DND-41 (cell line): ENCODE measurements around the gene ABCF2.

Source experiments
- ATAC-seq: fragments of 200-7000 bp; cut with Tn5 transposase; 3 replicates; pipeline ENCODE4 v1.9.1; 2021; ENCODE audit warnings: low read depth; ENCODE audit not compliant: insufficient read depth
- DNase-seq: peaks from one replicate; pipeline ENCODE4 v3.0.0-alpha.2; 2020
- H2AFZ ChIP-seq: 2 replicates; pipeline ENCODE4 v1.6.0; 2012; ENCODE audit warnings: low read depth, low read length
- H3K27ac ChIP-seq: 2 replicates; pipeline ENCODE4 v1.5.1; 2012; ENCODE audit warnings: low read length, inconsistent platforms
- H3K27me3 ChIP-seq: fragments of 200-600 bp; sonication (generic); 2 replicates; pipeline ENCODE4 v1.6.0; 2012; ENCODE audit warnings: low read length, mild to moderate bottlenecking, inconsistent platforms; ENCODE audit not compliant: insufficient read depth, poor library complexity
- H3K36me3 ChIP-seq: 2 replicates; pipeline ENCODE4 v1.5.1; 2012; ENCODE audit warnings: low read length, inconsistent platforms; ENCODE audit not compliant: insufficient read depth
- H3K4me1 ChIP-seq: 2 replicates; pipeline ENCODE4 v1.5.1; 2012; ENCODE audit warnings: mild to moderate bottlenecking, low read length; ENCODE audit not compliant: insufficient read depth
- H3K4me2 ChIP-seq: 2 replicates; pipeline ENCODE4 v1.6.0; 2012; ENCODE audit warnings: mild to moderate bottlenecking, moderate library complexity, low read length, inconsistent platforms; ENCODE audit not compliant: insufficient read depth
- H3K4me3 ChIP-seq, 2 experiments: fragments of 200-600 bp in 1 of 2; shearing (Covaris generic) in 1 of 2; 2 replicates each; pipeline ENCODE4 v1.5.1; 2012 to 2016; ENCODE audit warnings: inconsistent platforms in 2 of 2, low read length in 2 of 2, mild to moderate bottlenecking in 2 of 2, low read depth in 1 of 2, moderate library complexity in 1 of 2
- H3K79me2 ChIP-seq: 2 replicates; pipeline ENCODE4 v1.6.0; 2012; ENCODE audit warnings: low read length, inconsistent platforms; ENCODE audit not compliant: insufficient read depth
- H3K9ac ChIP-seq: 2 replicates; pipeline ENCODE4 v1.6.0; 2012; ENCODE audit warnings: low read depth, mild to moderate bottlenecking, inconsistent platforms, low read length, moderate library complexity
- H3K9me3 ChIP-seq: 2 replicates; pipeline ENCODE4 v1.5.1; 2012; ENCODE audit warnings: low read length, moderate library complexity, mild to moderate bottlenecking, inconsistent platforms; ENCODE audit not compliant: insufficient read depth, severe bottlenecking
- H4K20me1 ChIP-seq: 2 replicates; pipeline ENCODE4 v1.6.0; 2012; ENCODE audit warnings: low read length; ENCODE audit not compliant: insufficient read depth
- EZH2 ChIP-seq: IDR thresholded peaks from 3 replicates; pipeline ENCODE4 v1.6.1; 2012; ENCODE audit warnings: borderline replicate concordance, low read depth, mild to moderate bottlenecking, moderate library complexity, low read length, inconsistent platforms; ENCODE audit not compliant: severe bottlenecking
- TF ChIP-seq, protein P1 (sequence below): IDR thresholded peaks from 2 replicates; pipeline ENCODE4 v1.5.1; 2012; ENCODE audit warnings: borderline replicate concordance, low read length, moderate library complexity, mild to moderate bottlenecking; ENCODE audit not compliant: poor library complexity, severe bottlenecking; ENCODE audit errors: extremely low read depth

ABCF2 gene

DNA sequence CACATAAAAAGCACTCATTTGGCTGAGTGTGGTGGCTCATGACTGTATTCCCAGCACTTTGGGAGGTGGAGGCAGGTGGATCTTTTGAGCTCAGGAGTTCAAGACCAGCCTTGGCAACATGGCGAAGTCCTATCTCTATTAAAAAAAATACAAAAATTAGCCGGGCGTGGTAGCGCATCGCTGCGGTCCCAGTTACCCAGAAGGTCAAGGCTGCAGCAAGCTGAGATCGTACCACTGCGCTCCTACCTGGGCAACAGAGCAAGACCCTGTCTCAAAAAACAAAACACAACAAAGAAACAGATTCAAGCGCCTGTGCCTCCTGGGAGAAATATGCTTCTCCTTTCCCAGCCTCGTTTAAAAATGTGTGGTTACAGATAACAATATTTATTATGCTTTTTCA is 2.2 kb upstream of the ABCF2 start:
- H2AFZ ChIP-seq = no peak overlapping the region
- H3K9ac ChIP-seq = no peak overlapping the region
- H3K9me3 ChIP-seq = no peaks in the 10 kb centered on the region
- H3K36me3 ChIP-seq = peaks cover 23% of the 10 kb centered on the region
- H3K27ac ChIP-seq = no peak overlapping the region
- peaks cover 12% of the 10 kb centered on the region for H4K20me1 ChIP-seq
- ATAC-seq = no peak
- peaks cover 42% of the 10 kb centered on the region for H3K79me2 ChIP-seq
- H3K4me2 ChIP-seq = no peak overlapping the region
- peaks cover 48% of the 10 kb centered on the region for H3K4me1 ChIP-seq
- H3K4me3 ChIP-seq = no peak overlapping the region
- H3K27me3 ChIP-seq = no peaks in the 10 kb centered on the region
- DNase-seq = no peak
- no peak for TF ChIP-seq EZH2
- TF ChIP-seq, protein P1, sequence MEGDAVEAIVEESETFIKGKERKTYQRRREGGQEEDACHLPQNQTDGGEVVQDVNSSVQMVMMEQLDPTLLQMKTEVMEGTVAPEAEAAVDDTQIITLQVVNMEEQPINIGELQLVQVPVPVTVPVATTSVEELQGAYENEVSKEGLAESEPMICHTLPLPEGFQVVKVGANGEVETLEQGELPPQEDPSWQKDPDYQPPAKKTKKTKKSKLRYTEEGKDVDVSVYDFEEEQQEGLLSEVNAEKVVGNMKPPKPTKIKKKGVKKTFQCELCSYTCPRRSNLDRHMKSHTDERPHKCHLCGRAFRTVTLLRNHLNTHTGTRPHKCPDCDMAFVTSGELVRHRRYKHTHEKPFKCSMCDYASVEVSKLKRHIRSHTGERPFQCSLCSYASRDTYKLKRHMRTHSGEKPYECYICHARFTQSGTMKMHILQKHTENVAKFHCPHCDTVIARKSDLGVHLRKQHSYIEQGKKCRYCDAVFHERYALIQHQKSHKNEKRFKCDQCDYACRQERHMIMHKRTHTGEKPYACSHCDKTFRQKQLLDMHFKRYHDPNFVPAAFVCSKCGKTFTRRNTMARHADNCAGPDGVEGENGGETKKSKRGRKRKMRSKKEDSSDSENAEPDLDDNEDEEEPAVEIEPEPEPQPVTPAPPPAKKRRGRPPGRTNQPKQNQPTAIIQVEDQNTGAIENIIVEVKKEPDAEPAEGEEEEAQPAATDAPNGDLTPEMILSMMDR = no peak

DNA sequence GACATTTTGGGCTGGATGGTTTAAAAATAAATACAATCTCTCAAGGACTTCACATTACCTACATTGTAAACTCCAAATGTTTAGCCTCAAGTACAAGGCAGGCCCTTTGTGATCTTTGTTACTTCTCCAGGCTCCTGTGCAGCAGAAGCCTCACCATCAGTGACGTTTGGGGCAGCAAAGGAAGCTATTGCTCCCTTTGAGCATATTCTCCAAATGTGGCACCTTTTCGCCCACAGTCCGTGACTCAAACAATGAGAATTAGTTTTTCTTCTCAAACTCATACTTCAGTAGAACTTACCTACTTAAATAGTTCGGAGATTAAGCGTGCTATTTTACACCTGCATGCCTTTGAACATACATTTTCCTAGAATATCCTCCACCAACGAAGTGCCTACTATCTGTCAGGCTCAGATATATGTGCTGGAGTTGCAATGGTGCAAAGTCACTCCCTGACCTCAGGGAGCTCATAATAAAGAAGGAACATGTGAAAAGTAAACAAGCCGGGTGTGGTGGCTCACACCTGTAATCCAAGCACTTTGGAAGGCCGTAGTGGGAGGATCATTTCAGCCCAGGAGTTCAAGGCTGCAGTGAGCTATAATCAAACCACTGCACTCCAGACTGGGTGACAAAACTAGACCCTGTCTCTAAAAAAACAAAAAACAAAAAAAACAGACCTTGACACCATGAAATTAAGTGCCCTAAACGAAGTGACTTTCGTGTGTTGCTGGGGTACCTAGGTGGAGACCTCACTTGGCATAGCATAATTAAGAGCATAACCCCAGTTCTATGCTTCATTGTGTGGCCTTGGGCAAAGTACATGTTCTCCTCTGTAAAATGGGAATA is 1.2 kb upstream of the ABCF2 start:
- Histone ChIP-seq H3K27ac (peak overlapping the region; percentile 93), H3K4me3 (peak overlapping the region; percentile 63 to 93)

DNA sequence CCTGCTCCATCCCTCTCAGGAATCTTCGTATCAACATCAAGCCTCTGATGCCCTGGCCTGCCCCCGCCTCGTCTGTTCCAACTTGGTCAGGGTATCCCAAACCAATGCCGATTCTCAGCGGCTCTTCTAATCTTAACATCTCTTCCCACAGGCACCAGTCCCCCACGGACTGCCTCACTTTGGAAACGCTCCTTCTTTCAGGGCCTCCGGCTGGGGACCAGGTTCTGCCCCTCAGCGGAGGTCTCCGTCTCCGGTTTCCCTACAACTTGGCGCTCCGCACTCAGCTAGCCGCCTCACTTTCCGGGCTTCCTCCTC is 488 bp downstream of the ABCF2 start:
- Histone ChIP-seq H3K79me2 (peaks cover 23% of the 10 kb centered on the region), H3K9ac (peak overlapping the region; percentile 78), H3K4me3 (peak overlapping the region; percentile 63 to 93; a peak in 3 of 4 replicates), H3K9me3 (no peaks in the 10 kb centered on the region), H4K20me1 (no peaks in the 10 kb centered on the region), H3K4me1 (peaks cover 30% of the 10 kb centered on the region), H3K36me3 (peaks cover 42% of the 10 kb centered on the region), H3K27ac (peak overlapping the region; percentile 64), H2AFZ (peak overlapping the region; percentile 91), H3K4me2 (peak overlapping the region; percentile 91), H3K27me3 (no peaks in the 10 kb centered on the region)
- ATAC-seq (no peak; the same call in 2 of the 3 replicates), DNase-seq (no peak)
- TF ChIP-seq, protein P1 = no peak
- TF ChIP-seq EZH2 = no peak

More for the DNA sequence above, 1.2 kb upstream of the ABCF2 start:
- peaks cover 32% of the 10 kb centered on the region for H3K79me2 ChIP-seq
- no peak for TF ChIP-seq EZH2
- TF ChIP-seq, protein P1 = no peak
- peak overlapping the region; percentile 78 for H3K9ac ChIP-seq
- no peaks in the 10 kb centered on the region for H3K27me3 ChIP-seq
- H3K9me3 ChIP-seq = no peaks in the 10 kb centered on the region
- H3K36me3 ChIP-seq = peaks cover 26% of the 10 kb centered on the region
- peak overlapping the region; percentile 90 for H2AFZ ChIP-seq
- no peak for ATAC-seq
- no peak for DNase-seq
- peak overlapping the region; percentile 91 for H3K4me2 ChIP-seq
- peaks cover 2% of the 10 kb centered on the region; the same call in 1 of the 2 replicates for H4K20me1 ChIP-seq
- H3K4me1 ChIP-seq = peaks cover 38% of the 10 kb centered on the region
